IMR-90 (cell line): ENCODE measurements around the gene DNAH3.

Source experiments
- CTCF ChIP-seq: conservative IDR thresholded peaks from 2 replicates; pipeline ENCODE4 v1.5.1; 2012; ENCODE audit warnings: mild to moderate bottlenecking, low read depth, low read length, improper control_type of control experiment
- MXI1 ChIP-seq: IDR thresholded peaks from 2 replicates; pipeline ENCODE4 v1.6.1; 2012; ENCODE audit warnings: low read depth, mild to moderate bottlenecking, low read length, moderate library complexity, borderline replicate concordance
- NFE2L2 ChIP-seq: fragments of 150-350 bp; IDR thresholded peaks from 2 replicates; pipeline ENCODE4 v1.6.1; 2016; ENCODE audit warnings: low read depth, mild to moderate bottlenecking, low read length
- POLR2A ChIP-seq: IDR thresholded peaks from 2 replicates; pipeline ENCODE4 v1.6.1; 2012; ENCODE audit warnings: mild to moderate bottlenecking, low read depth, low read length

GRCh38 chr16:21175397-21175796 is 24.8 kb upstream of the DNAH3 start:
- TF ChIP-seq NFE2L2 (no peak), CTCF (no peak), POLR2A (no peak), MXI1 (no peak)
